Measurements from ENCODE around the gene C11orf98.
"Not testable (repeated sequence)": the region's sequence is repeated elsewhere in the genome, so short reads cannot be mapped to it uniquely, and the experiment has no call there.

C11orf98 gene

DNA sequence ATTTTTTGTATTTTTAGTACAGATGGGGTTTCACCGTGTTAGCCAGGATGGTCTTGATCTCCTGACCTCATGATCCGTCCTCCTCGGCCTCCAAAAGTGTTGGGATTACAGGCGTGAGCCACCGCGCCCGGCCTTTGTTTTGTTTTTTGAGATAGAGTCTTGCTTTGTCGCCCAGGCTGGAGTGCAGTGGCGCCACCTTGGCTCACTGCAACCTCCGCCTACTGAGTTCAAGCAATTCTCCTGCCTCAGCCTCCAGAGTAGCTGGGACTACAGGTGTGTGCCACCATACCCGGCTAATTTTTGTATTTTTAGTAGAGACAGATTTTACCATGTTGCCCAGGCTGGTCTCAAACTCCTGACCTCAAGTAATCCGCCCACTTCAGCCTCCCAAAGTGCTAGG lies 14.7 kb downstream of the C11orf98 start:
- not testable (repeated sequence) for DNase-seq (ENCODE audit: low read depth)

DNA sequence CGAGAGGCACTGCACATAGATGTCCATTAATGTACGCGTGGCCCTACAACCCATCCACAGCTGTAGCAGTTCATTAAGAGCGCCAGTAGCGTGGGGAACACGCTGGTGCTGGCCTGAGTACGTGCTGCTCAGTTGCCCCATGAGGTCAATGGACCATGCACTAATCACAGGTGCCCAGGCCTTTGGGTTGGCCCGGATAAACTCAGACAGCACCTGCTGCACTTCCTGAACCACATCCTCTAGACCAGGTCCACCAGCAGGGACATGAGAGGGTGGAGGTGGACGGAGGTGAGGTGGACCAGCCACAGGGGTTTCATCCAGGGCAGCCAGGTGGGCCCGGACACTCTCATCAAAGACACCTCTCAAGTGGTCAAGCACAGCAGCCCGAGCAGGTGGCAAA lies 15.5 kb downstream of the C11orf98 start:
- DNase-seq (ENCODE audit: low read depth): no peak

DNA sequence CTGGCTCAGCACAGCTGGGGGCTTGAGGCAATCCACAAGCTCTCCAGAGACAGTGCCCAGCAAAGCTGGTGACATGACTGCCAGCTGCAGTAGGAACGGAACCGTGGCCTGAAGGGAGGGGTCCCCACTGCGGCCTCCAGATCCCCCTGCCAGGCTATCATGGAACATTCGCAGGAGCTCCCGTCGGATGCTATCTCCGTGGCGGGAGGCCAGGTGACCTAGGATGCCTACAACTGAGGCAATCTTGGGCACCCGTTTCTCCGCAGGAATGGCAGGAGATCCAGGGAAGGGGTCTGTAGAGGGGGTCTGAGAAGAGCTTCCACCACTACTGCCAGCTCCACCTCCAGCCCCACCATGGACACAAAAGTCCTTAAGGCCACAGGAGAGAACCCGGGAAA lies 16.0 kb downstream of the C11orf98 start:
- DNase-seq (ENCODE audit: low read depth): no peak

DNA sequence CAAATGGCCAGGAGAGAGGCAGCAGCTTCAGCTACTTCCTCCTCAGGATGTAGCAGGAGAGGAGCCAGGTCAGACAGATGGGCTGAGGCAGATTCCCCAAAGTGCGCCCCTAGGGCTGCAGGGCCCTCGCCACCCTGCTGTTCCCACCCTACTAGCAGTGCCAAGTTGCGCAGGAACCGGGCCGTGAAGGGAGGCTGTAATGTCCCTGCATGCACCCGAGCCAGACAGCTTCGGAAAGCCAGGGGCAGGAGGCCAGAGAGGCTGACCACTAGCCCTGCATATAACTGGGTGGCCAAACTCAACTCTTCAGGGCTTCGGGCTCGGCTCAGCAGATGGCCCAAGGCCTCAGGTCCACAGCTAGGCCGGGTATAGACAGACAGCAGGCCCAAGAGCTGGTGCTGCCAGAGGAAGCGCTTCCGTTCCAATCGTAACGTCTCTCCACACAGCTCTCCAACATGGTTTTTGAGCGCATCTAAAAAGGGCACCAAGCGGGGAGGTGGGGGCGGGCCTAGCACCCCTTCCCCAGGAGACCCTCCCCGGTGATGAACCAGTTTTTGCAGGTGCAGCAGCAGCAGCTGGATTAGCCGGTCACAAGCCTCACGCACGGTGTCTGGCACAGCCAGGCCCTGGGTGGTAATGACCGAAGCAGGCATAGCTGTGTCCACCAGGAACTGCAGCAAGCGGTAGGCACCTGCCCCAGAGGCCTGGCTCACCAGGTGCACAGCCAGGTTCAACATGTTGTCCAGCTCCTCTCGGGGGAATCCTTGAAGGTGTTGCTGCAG lies 16.6 kb downstream of the C11orf98 start:
- DNase-seq (ENCODE audit: low read depth): no peak

DNA sequence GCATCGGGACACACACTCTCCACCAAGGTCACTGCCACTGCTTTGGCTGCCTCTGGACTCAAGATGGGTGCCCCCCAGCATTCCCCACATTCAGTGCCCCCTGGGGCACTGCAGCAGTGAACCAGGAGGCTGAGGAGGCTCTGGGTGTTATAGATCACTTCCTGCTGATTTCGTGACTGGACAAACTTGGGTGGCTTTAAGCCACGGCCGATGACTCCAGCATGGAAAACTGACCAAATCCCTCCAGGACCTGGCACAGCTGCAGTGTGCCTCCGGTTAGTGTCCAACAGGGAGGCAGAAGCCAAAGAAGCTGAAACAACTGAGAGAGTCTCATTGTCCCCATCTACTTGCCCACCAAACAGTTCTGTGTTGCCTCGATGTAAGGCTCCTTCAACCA lies 17.4 kb downstream of the C11orf98 start:
- no peak for DNase-seq (ENCODE audit: low read depth)

DNA sequence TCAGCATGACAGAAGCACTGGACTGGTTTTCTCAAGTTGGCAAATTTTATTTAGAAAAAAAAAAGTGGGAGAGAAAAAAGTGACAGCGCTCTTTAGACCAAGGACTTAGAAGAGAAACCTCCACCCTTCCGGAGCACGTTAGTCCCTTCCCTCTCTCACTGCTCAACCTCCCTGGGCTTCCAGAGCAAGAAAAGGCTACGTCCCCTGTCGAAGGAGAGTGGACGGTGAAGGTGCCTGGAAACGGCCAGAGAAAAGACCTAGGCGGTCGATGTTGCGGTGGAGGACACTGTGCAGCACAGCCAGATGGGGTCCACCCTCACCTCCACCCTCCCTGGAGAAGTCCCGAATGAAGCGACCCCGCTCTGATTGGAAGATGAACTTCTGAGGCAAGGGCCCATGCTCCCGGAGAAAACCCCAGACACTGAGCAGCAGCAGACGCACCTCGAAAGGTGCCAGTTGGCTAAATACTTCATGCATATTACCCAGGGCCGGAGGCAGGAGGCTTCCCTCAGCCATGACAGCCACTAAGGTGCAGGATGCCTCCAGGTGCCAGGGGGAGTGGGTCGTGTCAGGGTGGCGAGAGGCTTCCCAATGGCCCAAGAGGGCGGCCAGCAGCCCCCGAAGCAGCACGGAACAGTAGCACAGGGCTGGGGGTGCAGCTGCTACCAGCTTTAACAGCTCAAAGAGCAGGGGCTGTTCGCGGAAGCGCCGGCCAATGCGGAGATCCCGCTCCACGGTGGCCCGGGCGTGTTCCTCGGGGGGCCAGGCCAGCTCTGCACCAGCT lies 18.0 kb downstream of the C11orf98 start:
- no peak for DNase-seq (ENCODE audit: low read depth)

DNA sequence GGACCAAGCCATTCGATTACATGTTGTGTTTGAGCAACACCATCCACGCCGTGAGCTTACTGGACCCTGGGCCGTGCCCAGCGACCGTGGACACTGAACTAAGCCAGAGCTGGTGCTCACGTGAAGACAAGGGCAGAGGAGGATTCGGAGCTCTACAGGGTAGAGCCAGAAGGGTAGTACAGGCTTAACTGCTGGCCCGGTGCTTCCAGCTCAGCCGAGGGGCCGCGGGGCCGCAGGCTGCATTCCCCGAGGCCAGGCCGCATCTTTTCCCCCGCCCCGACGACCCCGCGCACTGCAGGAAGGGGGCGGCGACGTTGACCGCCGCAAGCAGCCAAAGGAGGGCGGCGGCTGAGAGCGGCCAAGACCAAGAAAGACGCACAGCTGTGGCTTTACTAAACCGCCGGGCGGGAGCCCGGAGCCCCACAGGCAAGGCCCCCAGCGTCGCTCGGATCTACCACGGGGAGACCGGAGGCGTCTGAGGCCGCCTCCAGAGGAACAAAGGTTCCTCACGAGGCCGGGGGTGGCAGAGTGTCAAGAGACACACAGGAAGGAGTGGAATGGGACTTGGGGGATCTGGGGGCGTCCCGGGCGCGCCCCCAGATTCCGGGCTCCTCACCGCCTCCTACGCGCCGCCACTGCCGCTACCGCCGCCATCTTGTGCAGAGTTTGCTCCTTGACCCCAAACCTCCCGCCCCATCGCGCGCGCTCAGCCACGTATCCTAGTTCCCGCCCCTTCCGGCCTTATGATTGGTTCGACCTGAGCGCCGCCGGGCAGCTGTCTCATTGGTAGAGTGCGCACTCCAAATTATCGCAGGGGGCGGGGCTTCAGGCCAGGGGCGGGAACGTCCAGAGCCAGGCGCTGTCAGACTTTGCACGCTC lies 18.8 kb downstream of the C11orf98 start, which contains the start of gene GANAB:
TSS of gene GANAB (minus strand) at position 668 of the 879 bp plus-strand sequence. CDS start at position 654, 14 bp downstream.
- DNase-seq (ENCODE audit: low read depth): peak; percentile 86

GRCh38 chr11:62645671-62645945 lies 19.4 kb downstream of the C11orf98 start:
- DNase-seq (ENCODE audit: low read depth): no peak

DNA sequence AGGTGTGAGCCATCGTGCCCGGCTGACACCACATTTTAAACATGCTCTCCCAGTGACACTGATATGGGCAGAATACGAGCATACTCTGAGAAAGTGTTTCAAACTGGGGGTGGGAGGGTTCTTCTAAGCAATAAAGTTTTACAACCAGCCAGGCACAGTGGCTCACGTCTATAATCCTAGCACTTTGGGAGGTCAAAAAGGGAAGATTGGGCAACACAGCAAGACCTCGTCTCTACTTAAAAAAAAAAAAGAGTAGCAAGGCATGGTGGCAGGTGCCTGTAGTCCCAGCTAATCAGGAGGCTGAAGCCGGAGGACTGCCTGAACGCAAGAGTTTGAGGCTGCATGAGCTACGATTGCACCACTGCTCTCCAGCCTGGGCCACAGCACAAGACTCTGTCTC lies 20.8 kb downstream of the C11orf98 start:
- no peak for DNase-seq (ENCODE audit: low read depth)

GRCh38 chr11:62632492-62632891 lies 32.5 kb downstream of the C11orf98 start:
- no peak for DNase-seq (ENCODE audit: low read depth)

- no peak for DNase-seq (ENCODE audit: low read depth)
Observed at GRCh38 chr11:62627713-62628112, 37.3 kb downstream of the C11orf98 start.

DNA sequence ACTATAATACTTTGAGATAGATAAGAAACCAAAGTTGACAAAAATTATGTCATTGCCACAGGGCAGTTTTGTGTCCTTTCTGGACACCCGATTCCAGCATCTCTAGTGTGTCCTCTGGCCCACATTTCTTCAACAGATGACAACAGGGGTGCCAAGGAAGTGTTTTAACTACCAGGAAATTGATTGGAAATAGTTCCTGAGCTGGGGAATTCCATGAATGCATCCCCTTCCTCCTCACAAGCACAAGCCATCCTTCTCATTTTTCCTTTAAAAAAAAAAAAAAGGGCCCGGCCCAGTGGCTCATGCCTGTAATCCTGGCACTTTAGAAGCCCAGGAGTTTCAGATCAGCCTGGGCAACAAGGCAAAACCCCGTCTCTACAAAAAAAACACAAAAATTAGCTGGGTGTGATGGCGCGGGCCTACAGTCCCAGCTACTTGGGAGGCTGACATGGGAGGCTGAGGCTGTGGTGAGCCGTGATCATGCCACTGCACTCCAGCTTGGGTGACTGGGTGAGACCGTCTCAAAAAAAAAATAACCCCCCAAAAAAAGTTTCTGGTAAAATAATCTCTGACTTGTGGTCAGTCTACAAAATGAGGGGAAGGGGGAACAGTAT lies 42.4 kb downstream of the C11orf98 start:
- no peak for DNase-seq (ENCODE audit: low read depth)

- DNase-seq (ENCODE audit: low read depth): peak; percentile 88
Observed at GRCh38 chr11:62621567-62622470, 43.2 kb downstream of the C11orf98 start, which contains the start of gene B3GAT3. Gene B3GAT3, minus strand, starts transcription at chr11:62621986. Its CDS starts 39 bp downstream, at chr11:62621947.

DNA sequence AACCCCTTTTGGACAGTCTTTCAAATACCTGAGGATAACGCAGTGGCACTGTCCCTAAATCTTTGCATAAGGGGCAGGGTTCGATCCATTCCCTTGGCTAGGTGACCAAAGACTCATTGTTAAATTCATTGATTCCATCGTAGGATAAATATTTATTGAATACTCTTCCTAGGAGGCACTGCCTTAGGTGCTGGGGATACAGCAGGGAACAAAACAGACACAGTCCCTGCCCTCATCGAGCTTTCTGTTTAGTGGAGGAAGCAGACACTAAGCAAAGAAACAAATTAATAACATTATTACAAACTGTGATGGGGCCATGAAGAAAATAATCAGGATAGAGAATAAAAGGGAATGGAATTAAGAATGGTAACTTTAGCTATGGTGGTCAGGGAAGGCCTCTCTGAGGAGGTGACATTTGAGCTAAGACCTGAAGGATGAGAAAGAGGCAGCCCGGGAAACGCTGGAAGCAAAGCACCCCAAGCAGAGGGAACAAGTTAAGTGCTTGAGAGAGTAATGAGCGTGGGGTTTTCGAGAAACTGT lies 43.9 kb downstream of the C11orf98 start:
- DNase-seq (ENCODE audit: low read depth): no peak

DNA sequence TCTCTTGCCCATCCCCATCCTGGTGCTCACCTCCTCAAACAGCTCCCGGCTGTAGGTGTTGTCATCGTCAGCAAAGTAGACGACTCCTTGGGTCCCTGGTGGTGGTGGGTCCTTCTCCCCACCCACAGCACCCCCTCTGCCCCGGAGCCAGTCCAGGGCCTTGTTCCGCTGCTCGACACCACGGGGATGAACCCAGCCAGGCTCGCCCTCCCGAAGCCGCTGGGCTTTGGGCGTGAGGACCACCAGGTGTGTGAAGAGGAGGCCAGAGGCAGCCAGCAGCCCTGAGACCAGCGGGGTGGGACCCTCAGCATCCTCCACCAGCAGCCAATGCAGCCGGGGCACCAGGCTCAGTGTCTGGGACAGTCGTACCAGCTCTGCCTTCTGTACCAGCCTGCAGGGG lies 48.1 kb downstream of the C11orf98 start:
- not testable (repeated sequence) for DNase-seq (ENCODE audit: low read depth)

DNA sequence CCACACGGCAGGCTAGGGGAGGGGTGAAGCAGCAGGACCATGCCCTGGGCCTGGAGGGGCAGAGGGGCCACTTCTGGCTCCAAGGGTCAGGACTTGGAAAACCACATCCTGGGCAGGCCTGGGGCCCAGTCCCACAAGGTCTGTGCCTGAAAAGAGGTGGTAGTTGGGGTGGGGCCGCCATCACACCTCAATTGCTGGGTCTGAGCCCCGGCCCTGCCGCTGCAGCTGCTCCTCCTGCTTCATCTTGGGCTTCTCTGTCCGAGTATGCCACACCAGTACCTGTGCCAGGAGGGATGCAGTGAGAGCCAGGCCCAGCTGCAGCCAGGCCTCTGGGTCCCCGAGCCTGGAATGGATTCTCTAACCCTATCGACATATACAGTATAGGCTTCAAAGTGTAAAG lies 49.5 kb downstream of the C11orf98 start:
- DNase-seq (ENCODE audit: low read depth): no peak

DNA sequence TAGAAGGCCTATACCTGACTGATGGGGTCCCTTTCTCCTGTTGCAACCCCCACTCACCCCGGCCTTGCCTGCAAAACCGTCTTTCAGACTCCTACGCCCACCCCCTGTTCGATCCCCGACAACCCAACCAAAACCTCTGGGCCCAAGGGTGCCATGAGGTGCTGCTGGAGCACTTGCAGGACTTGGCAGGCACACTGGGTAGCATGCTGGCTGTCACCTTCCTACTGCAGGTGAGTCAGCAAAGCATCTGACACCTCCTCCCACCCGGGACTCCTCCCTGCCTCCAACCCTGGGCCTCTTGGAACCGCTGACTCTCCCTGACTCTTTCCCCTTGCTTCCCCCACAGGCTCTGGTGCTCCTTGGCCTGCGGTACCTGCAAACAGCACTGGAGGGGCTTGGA lies 50.7 kb downstream of the C11orf98 start:
- DNase-seq (ENCODE audit: low read depth): no peak

DNA sequence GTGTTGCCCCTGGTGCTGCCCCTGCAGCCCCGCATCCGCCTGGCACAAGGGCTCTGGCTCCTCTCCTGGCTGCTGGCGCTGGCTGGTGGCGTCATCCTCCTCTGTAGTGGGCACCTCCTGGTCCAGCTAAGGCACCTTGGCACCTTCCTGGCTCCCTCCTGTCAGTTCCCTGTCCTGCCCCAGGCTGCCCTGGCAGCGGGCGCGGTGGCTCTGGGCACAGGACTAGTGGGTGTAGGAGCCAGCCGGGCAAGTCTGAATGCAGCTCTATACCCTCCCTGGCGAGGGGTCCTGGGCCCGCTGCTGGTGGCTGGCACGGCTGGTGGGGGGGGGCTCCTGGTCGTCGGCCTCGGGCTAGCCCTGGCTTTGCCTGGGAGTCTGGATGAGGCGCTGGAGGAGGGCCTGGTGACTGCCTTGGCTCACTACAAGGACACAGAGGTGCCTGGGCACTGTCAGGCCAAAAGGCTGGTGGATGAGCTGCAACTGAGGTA lies 51.7 kb downstream of the C11orf98 start:
- DNase-seq (ENCODE audit: low read depth): no peak

Data from non-pigmented ciliary epithelial cell (primary cell).